Fibroblast of lung (primary cell): ENCODE measurements around the gene NKAIN2. TPM values are rescaled to one million over a fixed set of nuclear protein-coding genes. Genes with fewer than 3 reads are reported as not detected.

ENCODE experiments used
- DNase-seq, 2 donors: peaks; one replicate each; pipeline versions ENCODE4 v3.0.0 to v3.0.0-alpha.2; 2010; ENCODE audit warnings: low read depth in 2 of 2
- H2AFZ ChIP-seq: 2 replicates; pipeline ENCODE4 v1.5.1; 2012; ENCODE audit warnings: low read length, control low read depth, inconsistent platforms
- H3K27ac ChIP-seq: 2 replicates; pipeline ENCODE4 v1.5.1; 2011; ENCODE audit warnings: low read length, control low read depth; ENCODE audit not compliant: insufficient read depth
- H3K27me3 ChIP-seq: 2 replicates; pipeline ENCODE4 v1.5.1; 2011; ENCODE audit warnings: mild to moderate bottlenecking, low read length; ENCODE audit not compliant: control insufficient read depth, insufficient read depth
- H3K36me3 ChIP-seq: 2 replicates; pipeline ENCODE4 v1.5.1; 2011; ENCODE audit warnings: low read length; ENCODE audit not compliant: control insufficient read depth, insufficient read depth
- H3K4me1 ChIP-seq: 2 replicates; pipeline ENCODE4 v1.5.1; 2011; ENCODE audit warnings: low read length; ENCODE audit not compliant: control insufficient read depth, insufficient read depth; ENCODE audit errors: extremely low read depth
- H3K4me2 ChIP-seq: 2 replicates; pipeline ENCODE4 v1.5.1; 2011; ENCODE audit warnings: low read length, control low read depth; ENCODE audit not compliant: insufficient read depth; ENCODE audit errors: extremely low read depth
- H3K4me3 ChIP-seq, 4 experiments: fragments of 200-600 bp in 1 of 4; sonication (generic) in 1 of 4; replicated peaks in 1 of 4; 2 replicates each; pipeline ENCODE4 v1.5.1; 2011 to 2016; ENCODE audit warnings: low read length in 4 of 4, low read depth in 3 of 4, mild to moderate bottlenecking in 3 of 4, control low read depth in 2 of 4, inconsistent platforms in 1 of 4, mixed read lengths in 1 of 4; ENCODE audit not compliant: insufficient read depth in 1 of 4; ENCODE audit errors: control extremely low read depth in 1 of 4
- H3K79me2 ChIP-seq: 2 replicates; pipeline ENCODE4 v1.5.1; 2012; ENCODE audit warnings: mild to moderate bottlenecking, low read length, inconsistent platforms; ENCODE audit not compliant: control insufficient read depth, insufficient read depth
- H3K9ac ChIP-seq: 2 replicates; pipeline ENCODE4 v1.5.1; 2011; ENCODE audit warnings: mild to moderate bottlenecking, low read length, control low read depth; ENCODE audit not compliant: insufficient read depth
- H3K9me3 ChIP-seq: 2 replicates; pipeline ENCODE4 v1.5.1; 2012; ENCODE audit warnings: low read depth, low read length; ENCODE audit not compliant: control insufficient read depth, insufficient read depth
- H4K20me1 ChIP-seq: 2 replicates; pipeline ENCODE4 v1.5.1; 2011; ENCODE audit warnings: low read length; ENCODE audit not compliant: control insufficient read depth, insufficient read depth; ENCODE audit errors: extremely low read depth
- CTCF ChIP-seq, 2 donors: IDR thresholded peaks in 1 of 2; conservative IDR thresholded peaks in 1 of 2; 1 replicate in 1 of 2; 2 replicates in 1 of 2; pipeline ENCODE4 v1.5.1; 2011 to 2012; ENCODE audit warnings: low read length in 2 of 2, control low read depth in 1 of 2, inconsistent platforms in 1 of 2, low read depth in 1 of 2, mild to moderate bottlenecking in 1 of 2
- EZH2 ChIP-seq: IDR thresholded peaks from 2 replicates; pipeline ENCODE4 v1.5.1; 2012; ENCODE audit warnings: low read length, control low read depth, mild to moderate bottlenecking; ENCODE audit errors: missing control alignments
- polyA plus RNA-seq, 2 donors: library from polyadenylated mRNA; depleted of rRNA in 1 of 2; stranded (reverse) in 1 of 2; unstranded in 1 of 2; fragments of >200 nt; gene quantifications; 2 replicates each; pipeline ENCODE4 v1.2.1, GENCODE V29; 2011 to 2012; ENCODE audit warnings: missing spikeins in 1 of 2
- total RNA-seq: library from RNA; depleted of rRNA; stranded (reverse); fragments of >200 nt; gene quantifications from 2 replicates; pipeline ENCODE4 v1.2.1, GENCODE V29; 2014

NKAIN2 gene
- total and polyA plus RNA-seq, 2 donors (not counting 1 experiment from before 2014, with no cell fraction given), result not detected

GRCh38 chr6:124190256-124190655 is 386.6 kb downstream of the NKAIN2 start:
- TF ChIP-seq EZH2, result no peak
- no peak for TF ChIP-seq CTCF (conservative IDR thresholded peaks at IDR 0.05 in 1 of 2, IDR thresholded peaks at IDR 0.05 in 1 of 2; ENCODE audit: low read depth in 1 of 2, low read length in 2 of 2)
- Histone ChIP-seq H3K9me3 (no peaks in the 10 kb centered on the region), H4K20me1 (no peaks in the 10 kb centered on the region), H3K4me1 (no peaks in the 10 kb centered on the region), H3K79me2 (no peaks in the 10 kb centered on the region), H3K27me3 (no peaks in the 10 kb centered on the region), H3K36me3 (no peaks in the 10 kb centered on the region), H2AFZ (no peak overlapping the region), H3K4me2 (no peak overlapping the region), H3K27ac (no peak overlapping the region), H3K9ac (no peak overlapping the region), H3K4me3 (no peak overlapping the region)
- DNase-seq, result no peak

GRCh38 chr6:124193132-124193531 is 389.5 kb downstream of the NKAIN2 start:
- H3K27me3 ChIP-seq, result no peaks in the 10 kb centered on the region
- TF ChIP-seq EZH2 (no peak), CTCF (conservative IDR thresholded peaks at IDR 0.05 in 1 of 2, IDR thresholded peaks at IDR 0.05 in 1 of 2; ENCODE audit: low read depth in 1 of 2, low read length in 2 of 2) (no peak)
- no peak overlapping the region for H2AFZ ChIP-seq
- no peak overlapping the region for H3K27ac ChIP-seq
- H3K4me1 ChIP-seq, result no peaks in the 10 kb centered on the region
- H3K4me3 ChIP-seq, result no peak overlapping the region
- H3K9me3 ChIP-seq, result no peaks in the 10 kb centered on the region
- H4K20me1 ChIP-seq, result no peaks in the 10 kb centered on the region
- no peak overlapping the region for H3K4me2 ChIP-seq
- H3K36me3 ChIP-seq, result no peaks in the 10 kb centered on the region
- no peak overlapping the region for H3K9ac ChIP-seq
- H3K79me2 ChIP-seq, result no peaks in the 10 kb centered on the region
- no peak for DNase-seq

- H3K9ac ChIP-seq, result no peak overlapping the region
- no peak for DNase-seq
- H3K9me3 ChIP-seq, result no peaks in the 10 kb centered on the region
Measured at GRCh38 chr6:124197148-124197547, 393.5 kb downstream of the NKAIN2 start.

More at GRCh38 chr6:124197148-124197547, 393.5 kb downstream of the NKAIN2 start:
- H3K4me2 ChIP-seq, result no peak overlapping the region
- H4K20me1 ChIP-seq, result no peaks in the 10 kb centered on the region
- no peak overlapping the region for H3K4me3 ChIP-seq
- no peaks in the 10 kb centered on the region for H3K4me1 ChIP-seq
- no peaks in the 10 kb centered on the region for H3K36me3 ChIP-seq
- H2AFZ ChIP-seq, result no peak overlapping the region
- H3K27me3 ChIP-seq, result no peaks in the 10 kb centered on the region
- no peaks in the 10 kb centered on the region for H3K79me2 ChIP-seq
- H3K27ac ChIP-seq, result no peak overlapping the region
- TF ChIP-seq EZH2 (no peak), CTCF (conservative IDR thresholded peaks at IDR 0.05 in 1 of 2, IDR thresholded peaks at IDR 0.05 in 1 of 2; ENCODE audit: low read depth in 1 of 2, low read length in 2 of 2) (no peak)
